GM19397 (cell line): Measurements from ENCODE around the gene RNF214.
"Not testable (repeated sequence)": the region's sequence is repeated elsewhere in the genome, so short reads cannot be mapped to it uniquely, and the experiment has no call there.

Experiments used
- ATAC-seq: cut with Tn5 transposase; IDR thresholded peaks from one replicate; pipeline ENCODE4 v1.9.1; 2021; ENCODE audit warnings: mild to moderate bottlenecking, moderate library complexity; ENCODE audit not compliant: unreplicated experiment

The RNF214 gene

DNA sequence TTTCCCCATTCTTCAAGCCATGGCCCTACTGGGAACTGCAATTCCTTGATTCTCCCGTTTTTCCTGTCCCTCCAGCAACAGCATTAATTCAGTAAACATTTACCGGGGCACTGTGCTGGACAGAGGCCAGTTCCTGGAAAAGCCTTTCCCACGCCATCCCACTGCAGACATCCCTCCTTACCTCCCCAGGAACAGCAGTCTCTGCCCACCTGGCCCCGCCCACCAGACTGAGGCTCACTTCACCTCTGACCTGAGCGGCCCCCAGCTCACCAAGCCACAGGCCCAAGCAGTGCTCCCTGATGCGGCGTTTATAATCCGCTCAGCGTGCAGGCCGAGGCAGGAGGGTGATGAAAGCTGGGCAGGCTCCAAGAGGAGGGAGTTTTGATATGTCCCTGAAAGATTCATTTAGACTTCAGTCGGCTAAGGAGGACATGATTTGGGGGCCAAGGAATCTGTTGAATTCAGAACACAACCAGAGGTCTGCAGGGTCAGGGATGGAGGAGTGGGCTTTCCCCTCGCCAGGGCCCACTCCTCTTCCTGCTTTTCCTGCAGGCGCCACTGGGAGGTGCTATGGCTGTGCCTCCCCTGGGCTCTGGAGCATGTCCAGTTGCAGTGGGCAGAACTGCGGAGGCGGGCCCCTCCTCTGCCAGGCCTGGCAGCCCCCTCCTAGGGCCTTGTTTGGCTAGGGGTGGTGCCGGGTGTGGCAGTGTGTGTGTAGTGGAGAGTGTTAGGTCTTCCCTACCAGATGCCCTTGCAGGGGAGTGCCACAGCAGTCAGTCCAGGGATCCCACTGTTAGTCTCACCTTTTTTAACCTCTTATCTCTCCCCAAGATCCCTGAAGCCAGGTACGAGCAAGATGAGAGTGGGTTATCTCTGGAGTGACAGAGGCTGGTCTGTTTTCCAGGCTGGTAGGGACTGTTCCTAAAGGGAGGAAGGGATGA is 34.7 kb upstream of the RNF214 start:
- ATAC-seq, result no peak

DNA sequence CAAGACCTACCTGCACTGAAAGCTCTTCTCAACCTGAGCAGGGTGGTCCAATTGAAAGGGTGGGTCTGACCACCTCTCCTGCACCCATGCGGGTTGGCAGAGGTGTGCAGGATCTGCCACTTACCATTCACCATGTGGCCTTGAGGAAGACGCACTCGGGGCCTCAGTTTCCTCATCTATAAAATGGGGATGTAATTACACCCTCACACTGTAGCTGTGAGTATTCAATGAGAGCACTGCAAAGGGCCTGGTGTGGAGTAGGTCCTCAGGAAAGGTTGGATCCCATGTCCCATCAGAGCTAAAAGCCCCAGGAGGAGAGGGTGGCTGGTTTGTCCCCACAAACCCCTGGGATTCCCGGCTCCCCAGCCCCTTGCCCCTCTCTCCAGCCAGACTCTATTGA is 33.9 kb upstream of the RNF214 start:
- ATAC-seq, result no peak

DNA sequence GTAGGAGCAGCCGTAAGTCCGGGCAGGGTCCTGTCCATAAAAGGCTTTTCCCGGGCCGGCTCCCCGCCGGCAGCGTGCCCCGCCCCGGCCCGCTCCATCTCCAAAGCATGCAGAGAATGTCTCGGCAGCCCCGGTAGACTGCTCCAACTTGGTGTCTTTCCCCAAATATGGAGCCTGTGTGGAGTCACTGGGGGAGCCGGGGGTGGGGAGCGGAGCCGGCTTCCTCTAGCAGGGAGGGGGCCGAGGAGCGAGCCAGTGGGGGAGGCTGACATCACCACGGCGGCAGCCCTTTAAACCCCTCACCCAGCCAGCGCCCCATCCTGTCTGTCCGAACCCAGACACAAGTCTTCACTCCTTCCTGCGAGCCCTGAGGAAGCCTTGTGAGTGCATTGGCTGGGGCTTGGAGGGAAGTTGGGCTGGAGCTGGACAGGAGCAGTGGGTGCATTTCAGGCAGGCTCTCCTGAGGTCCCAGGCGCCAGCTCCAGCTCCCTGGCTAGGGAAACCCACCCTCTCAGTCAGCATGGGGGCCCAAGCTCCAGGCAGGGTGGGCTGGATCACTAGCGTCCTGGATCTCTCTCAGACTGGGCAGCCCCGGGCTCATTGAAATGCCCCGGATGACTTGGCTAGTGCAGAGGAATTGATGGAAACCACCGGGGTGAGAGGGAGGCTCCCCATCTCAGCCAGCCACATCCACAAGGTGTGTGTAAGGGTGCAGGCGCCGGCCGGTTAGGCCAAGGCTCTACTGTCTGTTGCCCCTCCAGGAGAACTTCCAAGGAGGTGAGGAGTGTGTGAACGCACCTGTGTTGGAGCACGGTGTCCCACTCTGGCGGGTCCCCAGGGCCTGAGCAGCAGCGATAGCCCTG is 33.2 kb upstream of the RNF214 start, which contains the start of gene TAGLN:
TSS of gene TAGLN (plus strand) at position 318 of the 863 bp plus-strand sequence. CDS start 3,644 bp downstream, outside the sequence.
- no peak for ATAC-seq

GRCh38 chr11:117199916-117200812 is 32.3 kb upstream of the RNF214 start:
- no peak for ATAC-seq

DNA sequence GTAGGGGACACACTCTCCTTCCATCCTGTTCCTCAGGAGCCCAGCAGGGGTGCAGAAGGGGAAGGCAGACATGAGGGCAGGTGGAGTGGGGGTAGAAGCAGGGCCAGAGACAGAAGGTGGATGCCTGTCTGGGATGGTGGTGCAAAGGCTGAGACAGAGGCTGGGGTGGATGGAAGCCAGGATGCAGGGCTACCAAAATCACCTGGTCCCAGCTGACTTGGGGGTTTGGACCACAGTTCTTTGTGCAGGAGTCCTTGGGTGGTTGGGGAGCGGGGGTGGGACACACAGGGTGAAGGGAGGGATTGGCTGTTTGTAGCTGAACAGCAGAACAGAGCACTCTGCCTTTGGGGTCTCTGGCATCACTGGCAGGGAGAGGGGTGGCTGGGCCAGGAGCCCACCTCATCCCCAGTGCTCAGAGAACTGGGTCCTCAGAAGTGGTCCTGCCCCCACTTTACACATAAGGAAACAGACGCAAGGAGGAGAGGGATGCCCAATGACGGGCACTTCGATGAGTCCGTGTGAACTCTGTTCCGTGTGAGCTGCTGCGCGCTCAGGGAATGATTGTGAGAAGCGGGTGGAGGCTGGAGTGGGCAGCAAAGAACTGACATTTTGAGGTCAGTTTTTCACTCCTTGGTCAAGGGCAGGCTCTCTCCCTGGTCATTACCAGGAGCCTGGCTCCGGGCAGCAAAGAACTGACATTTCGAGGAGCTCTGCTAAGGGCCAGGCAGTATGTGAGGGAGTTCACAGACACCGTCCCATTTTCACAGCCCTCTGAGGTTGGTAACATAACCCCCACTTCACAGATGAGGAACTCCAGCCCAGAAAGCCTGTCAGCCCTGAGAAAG is 31.4 kb upstream of the RNF214 start:
- no peak for ATAC-seq

GRCh38 chr11:117201658-117202305 is 30.7 kb upstream of the RNF214 start:
- ATAC-seq, result no peak

DNA sequence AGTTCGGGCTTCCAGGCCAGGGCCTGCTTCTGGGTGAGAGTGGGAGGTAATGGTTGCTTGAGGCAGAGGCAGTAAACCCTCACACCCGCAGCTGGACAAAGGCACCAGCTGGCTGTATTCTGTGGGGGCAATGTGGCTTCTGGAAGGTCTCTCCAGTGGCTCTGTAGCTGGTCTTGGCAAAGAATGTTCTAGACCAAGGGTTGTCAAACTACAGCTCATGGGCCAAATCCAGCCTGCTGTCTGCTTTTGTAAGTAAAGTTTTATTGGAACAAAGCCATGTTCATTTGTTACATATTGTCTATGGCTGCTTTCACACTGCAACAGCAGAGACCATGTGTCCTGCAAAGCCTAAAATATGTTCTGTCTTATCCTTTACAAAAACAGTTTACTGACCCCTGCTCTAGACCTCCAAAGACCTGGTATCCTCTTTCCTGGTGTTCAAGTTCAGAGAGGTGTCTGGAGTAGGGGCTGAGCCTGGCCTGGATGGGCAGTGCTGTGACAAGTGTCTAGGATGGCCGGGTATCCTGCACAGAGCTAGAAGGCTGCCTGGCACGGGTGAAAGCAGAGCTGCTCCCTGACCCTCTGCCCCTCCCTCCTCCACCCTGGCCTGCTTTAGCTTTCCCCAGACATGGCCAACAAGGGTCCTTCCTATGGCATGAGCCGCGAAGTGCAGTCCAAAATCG is 29.9 kb upstream of the RNF214 start:
- no peak for ATAC-seq

DNA sequence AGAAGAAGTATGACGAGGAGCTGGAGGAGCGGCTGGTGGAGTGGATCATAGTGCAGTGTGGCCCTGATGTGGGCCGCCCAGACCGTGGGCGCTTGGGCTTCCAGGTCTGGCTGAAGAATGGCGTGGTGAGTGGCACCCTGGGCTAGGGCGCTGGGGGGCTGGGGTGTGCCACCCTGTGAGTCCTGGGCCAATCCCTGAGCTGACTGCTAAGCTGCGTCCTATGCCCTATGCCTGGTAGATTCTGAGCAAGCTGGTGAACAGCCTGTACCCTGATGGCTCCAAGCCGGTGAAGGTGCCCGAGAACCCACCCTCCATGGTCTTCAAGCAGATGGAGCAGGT is 29.4 kb upstream of the RNF214 start:
- ATAC-seq, result no peak

DNA sequence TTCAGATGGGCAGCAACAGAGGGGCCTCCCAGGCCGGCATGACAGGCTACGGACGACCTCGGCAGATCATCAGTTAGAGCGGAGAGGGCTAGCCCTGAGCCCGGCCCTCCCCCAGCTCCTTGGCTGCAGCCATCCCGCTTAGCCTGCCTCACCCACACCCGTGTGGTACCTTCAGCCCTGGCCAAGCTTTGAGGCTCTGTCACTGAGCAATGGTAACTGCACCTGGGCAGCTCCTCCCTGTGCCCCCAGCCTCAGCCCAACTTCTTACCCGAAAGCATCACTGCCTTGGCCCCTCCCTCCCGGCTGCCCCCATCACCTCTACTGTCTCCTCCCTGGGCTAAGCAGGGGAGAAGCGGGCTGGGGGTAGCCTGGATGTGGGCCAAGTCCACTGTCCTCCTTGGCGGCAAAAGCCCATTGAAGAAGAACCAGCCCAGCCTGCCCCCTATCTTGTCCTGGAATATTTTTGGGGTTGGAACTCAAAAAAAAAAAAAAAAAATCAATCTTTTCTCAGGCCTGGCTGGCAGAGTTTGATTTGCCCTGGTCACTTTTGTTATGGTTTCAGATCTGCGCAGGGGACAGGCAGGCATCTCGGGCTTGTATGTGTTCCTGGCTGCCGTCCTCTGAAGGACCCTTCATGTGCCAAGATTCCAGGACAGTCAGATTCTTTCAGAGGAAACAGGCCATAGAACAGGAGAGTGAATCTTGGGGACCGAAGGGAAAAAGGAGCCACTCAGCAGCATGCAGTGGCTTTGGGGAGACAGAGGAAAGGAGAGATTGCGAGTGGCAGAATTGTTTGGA is 28.0 kb upstream of the RNF214 start:
- no peak for ATAC-seq

DNA sequence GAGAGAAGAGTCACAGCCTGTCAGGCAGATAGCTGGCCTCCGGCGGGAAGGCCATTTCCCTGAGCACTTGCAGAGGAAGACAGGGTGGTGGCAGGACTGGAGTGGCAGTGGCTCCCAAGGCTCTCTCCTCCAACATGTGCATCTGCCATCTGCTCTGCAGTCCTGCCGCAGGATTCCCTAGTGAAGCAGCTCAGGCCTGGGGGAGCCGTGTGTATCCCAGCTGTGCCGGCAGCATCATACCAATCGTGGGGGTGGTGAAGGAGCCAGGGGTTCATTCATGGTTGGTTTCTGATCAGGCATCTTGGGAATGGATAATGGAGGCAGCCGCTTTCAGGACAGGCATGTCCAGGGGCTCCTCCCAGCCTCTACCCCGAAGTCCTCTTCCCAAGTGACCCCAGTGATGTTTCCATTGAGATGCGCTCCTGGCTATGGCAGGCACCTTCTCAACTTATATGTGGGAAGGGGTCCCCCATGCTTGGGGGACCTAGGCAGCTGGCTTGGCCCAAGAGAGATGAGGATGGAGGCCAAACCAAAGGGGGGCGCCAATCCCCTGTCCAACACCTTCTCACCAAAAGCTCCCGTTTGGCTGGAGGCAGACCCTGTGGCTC is 27.2 kb upstream of the RNF214 start:
- no peak for ATAC-seq

- ATAC-seq, result not testable (repeated sequence)
Observed at GRCh38 chr11:117206111-117206510, 26.4 kb upstream of the RNF214 start.

DNA sequence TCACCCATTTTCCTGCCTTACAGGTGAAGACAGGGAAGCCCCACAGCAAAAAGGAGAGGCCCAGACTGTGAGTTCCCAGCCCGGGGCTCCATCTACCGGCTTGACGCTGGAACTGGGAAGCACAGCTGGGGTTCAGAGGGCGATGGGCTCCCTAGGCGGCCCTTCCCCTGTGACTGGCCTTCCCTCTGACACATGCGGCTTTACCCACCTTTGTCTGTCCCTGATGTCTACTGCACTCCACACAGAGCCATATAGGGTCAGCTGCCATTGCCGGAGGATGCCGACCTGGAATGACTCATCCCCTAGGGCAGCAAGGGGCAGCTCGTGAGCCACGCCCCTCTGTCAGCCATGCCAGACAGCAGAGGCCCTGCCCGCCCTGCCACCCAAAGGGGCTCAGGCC is 25.6 kb upstream of the RNF214 start:
- not testable (repeated sequence) for ATAC-seq

- ATAC-seq, result not testable (repeated sequence)
Observed at GRCh38 chr11:117207481-117207880, 25.0 kb upstream of the RNF214 start.

- ATAC-seq, result not testable (repeated sequence)
Observed at GRCh38 chr11:117208710-117209109, 23.8 kb upstream of the RNF214 start.

DNA sequence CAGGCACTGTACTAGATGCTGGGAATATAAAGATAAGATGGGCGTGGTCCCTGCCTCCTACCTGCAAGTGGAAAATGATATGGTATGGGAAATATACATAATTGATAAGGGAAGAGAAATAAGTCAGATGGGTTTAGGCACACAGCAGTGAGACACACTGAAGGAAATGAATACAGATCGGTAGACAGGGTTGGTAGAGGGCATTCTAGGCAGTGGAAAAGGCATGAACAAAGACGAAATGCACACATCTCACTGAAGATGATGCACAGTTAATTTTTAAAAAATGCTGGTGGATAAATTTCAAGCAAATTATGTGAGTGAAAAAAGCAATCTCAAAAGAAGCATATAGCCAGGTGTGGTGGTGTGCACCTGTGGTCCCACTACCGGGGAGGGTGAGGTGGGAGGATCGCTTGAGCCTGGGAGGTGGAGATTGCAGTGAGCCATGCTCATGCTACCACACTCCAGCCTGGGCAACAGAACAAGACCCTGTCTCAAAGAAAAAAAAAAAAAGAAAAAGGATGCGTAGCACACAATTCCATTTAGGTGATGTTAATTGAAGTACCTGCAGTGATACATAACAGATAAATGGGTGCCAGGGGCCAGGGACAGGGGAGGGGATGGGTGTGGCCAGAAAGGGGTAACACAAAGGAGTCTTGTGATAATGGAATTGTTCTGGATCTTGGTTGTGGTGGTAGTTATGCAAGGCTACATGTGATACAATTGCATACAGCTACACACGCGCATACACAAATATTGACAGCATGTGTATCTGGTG is 22.9 kb upstream of the RNF214 start:
- not testable (repeated sequence) for ATAC-seq

GRCh38 chr11:117210620-117211019 is 21.9 kb upstream of the RNF214 start:
- ATAC-seq, result no peak
